Kasumi-1 (cell line): ENCODE results near the gene RFX1.

Source experiments
- DNase-seq, 2 experiments: peaks; one replicate each; lab custom pipeline; 2025; lab: John Stamatoyannopoulos, UW

The RFX1 gene

DNA sequence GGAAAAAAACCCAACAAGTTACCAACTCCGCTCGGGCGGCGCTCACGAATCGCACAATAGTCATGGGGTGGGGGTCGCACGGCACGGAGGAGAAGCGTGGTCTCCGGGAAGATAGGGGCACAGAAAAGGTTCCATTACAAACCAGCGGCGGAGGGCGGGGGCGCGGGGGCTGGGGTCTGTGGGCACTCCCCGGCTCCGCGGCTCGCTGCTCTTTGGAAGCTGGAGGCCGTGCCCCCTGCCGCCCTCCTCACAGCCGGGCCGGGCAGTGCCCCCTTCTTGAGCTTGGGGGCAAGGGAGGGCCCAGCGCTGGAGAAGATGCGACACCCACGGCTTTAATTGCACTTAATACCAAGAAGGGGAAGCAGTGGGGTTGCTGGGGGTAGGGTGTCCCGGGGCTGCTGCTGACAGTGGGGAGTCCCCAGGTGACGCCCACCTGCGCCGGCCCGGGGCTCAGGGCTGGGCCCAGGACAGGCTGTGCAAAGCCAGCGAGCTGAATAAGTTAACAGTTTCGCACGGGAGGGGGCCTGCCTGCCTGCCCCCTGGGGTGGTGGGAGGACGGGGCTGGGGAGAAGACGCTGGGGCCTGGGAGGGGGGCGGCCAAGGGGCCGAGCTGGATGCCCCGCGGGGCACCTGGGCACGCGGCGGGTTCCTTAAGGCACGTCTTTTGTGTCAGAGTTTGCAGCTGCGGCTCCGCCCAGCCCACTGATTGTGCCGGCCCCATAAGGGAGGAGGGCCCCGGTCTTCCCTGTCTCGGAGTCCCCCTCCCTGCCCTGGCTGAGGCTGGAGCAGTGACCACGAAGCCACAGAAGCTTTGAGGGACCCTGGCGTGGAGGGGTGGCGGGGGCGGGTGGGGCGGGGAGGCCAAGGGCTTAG lies 44.1 kb downstream of the RFX1 start:
- no peak for DNase-seq

DNA sequence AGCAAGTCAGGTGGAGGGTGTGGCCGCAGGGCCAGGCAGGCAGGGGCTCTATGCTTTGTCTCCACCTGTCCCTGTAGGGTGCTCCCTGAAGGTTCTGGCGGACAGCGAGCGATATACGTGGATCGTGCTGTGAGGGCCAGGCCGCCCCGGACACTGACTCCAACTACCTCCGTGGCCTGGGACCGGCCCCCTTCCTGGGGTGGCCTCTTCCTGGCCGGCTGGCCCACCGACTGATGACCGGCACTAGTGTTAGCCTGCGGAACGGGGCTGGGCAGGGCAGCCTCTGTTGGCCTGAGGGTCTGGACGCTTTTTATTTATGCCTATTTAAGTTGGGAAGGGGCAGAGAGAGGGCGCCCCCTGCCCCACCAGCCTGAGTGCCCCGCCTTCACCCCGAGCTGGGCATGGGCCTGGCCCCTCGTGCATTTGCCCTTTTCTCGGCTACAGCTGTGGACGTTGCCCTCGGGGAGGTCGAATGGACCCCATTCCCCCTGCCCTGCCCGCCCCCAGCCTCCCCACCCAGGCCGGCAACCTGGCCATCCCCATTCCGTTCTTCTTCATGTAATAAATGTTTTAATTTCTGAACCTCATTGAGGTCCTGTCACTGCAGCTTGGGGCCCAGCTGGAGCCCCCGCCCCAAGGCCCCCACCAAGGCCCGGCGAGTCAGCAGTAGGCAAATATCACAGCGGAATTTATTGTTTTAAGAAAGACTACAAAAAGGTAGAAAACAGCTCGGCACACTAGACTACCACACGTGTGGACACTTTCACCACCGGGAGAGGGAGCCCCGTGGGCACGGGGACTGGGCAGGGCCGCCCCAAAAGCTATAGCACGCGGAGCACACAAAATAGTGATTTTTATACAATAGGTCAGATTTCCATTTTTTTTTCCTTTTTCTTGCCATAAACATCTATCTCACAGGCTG lies 45.0 kb downstream of the RFX1 start:
- DNase-seq = no peak

DNA sequence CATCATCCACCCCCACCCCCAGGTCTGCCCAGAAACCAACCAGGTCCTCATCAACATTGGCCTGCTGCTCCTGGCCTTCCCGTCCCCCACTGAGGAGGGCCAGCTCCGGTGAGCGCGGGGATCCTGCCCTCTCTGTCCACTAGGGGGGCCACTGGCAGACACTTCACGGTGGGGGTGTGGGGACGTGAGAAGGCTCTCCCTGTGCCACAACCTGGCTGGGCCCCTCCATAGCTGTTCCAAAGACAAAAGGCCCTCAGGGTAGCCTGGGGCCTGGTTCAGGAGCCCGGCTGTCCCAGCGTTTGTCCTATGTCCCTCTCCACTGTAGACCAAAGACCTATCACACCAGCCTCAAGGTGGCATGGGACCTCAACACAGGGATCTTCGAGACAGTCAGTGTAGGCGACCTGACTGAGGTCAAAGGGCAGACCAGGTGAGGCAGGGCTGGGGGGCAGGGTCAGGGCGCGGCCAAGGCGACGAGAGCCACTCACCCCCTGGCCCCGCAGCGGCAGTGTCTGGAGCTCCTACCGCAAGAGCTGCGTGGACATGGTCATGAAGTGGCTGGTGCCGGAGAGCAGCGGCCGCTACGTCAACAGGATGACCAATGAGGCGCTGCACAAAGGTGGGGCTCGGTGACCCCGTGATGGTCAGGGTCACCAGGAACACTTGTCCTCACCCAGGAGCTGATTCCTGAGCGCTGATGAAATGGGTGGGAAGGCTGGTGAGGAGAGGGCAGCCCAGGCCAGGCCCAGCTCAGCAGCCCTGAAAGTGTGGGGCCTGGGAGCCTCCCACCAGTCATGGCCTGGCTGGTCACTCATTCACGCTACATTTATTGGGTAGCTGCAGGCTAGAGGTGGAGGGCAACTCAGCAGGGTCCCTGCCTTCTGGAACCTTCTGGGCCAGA lies 45.9 kb downstream of the RFX1 start:
- peak in 1 of 2 experiments; percentile 19 for DNase-seq

DNA sequence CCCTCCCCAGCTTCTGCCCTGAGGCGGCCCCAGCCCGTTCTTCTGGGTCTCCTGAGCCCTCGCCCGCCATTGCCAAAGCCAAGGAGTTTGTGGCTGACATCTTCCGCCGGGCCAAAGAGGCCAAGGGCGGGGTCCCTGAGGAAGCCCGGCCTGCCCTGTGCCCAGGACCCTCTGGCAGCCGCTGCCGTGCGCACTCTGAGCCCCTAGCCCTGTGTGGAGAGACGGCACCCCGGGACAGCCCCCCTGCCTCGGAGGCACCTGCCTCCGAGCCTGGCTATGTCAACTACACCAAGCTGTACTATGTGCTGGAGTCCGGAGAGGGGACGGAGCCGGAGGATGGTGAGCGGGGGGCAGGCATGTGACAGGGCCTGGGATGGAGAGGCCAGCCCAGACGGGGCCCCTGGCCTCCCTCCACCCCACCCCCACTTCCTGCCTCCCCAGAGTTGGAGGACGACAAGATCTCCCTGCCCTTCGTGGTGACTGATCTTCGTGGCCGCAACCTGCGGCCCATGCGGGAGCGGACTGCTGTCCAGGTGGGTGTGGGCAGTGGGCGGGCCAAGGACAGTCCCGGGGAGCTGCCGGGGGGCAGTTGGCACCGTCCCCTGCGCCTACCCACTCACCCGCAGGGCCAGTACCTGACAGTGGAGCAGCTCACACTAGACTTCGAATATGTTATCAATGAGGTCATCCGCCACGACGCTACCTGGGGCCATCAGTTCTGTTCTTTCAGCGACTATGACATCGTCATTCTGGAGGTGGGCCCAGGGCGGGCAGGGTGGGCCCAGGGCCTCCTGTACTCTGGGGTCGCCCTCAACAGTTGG lies 46.8 kb downstream of the RFX1 start:
- DNase-seq = no peak

DNA sequence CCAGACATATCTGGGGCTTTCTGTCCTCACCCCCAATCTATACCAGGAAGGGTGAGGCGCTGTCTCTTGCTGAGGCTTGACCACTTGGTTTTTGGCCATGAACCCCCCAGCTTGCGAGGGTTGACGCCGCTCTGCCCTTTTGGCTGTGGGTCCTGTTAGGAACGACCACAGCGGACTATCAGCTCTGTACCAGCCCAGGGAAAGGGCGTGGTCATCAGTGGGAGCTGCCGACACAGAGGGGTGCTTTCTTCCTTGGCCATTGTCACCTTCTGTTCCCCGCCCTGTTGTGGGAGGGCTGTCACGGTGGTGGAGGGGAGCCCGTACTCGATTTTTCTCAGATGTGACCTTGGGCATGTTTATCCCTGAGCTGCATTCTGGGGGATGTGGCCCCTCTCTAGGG lies 48.1 kb downstream of the RFX1 start:
- DNase-seq = no peak

DNA sequence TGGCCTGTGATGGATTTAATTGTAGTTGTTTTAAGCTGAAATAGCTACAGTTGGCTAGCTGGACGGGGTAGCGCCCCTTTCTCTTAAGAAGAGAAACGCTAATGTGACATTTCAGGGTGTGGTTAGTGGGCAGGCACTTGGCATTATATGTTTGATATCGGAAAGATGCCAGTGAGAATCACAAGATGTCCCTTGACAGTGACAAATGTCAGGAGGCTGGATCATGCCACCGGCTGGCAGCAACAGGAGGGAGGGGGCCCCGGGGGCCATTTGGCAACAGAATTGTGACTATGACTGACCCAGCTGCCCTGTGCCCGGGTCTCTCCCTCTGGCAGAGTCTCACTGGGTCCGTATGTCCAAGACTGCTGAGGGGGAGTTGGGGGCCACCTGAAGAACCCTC lies 49.1 kb downstream of the RFX1 start:
- DNase-seq = no peak

DNA sequence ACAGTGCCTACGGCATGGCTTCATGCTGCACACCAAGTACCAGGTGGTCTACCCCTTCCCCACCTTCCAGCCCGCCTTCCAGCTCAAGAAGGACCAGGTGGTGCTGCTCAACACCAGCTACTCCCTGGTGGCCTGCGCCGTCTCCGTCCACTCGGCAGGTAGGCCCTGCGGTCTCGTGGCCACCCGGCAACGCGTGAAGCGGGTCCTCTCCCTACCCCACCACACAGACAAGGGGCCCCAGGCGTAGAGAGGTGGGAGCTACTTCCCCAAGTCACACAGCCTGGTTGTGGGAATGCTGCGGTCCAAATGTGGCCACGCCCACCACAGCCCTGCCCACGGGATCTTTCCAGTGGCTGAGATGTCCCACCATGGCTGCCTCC lies 49.8 kb downstream of the RFX1 start:
- no peak for DNase-seq

DNA sequence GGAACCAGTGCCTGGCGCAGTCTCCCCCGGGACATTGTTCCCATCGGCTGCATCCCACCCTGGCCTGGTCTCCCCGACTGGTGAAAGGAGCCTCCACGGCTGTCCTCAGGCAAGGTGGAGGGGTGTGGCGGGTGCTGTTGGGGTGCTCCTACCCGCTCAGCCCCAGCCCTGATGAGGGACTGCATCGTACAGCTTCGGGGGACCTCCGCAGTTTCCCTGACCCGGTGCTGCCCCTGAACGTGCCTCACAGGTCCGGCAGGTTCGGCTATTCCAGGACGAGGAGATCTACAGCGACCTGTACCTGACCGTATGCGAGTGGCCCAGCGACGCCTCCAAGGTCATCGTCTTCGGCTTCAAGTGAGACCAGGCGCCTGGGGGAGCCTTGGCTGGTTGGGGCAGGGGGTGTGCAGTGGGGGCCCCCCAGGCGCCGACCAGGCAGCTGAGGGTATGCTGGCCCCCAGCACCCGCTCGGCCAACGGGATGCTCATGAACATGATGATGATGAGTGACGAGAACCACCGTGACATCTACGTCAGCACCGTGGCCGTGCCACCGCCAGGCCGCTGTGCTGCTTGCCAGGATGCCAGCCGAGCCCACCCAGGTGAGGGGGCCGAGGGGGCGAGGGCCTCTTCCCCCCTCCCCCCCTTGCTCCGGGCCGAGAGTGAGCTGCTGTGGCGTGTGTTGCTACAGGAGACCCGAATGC lies 50.3 kb downstream of the RFX1 start:
- DNase-seq = no peak

DNA sequence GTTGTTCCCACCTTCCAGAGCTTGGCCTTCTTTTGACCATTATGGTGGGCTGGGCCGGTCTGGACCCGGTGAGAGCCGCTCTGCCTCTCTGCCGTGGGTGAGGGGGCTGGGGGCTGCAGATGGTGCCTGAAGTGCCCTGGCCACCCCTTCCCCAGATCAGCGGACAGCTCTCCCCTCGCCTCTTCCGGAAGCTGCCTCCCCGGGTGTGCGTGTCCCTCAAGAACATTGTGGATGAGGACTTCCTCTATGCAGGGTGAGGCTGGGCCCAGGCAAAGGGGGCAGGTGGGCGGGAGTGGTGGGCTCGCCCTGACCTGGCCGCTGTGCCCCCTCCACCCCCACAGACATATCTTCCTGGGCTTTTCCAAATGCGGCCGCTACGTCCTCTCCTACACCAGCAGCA lies 51.9 kb downstream of the RFX1 start:
- DNase-seq = no peak

DNA sequence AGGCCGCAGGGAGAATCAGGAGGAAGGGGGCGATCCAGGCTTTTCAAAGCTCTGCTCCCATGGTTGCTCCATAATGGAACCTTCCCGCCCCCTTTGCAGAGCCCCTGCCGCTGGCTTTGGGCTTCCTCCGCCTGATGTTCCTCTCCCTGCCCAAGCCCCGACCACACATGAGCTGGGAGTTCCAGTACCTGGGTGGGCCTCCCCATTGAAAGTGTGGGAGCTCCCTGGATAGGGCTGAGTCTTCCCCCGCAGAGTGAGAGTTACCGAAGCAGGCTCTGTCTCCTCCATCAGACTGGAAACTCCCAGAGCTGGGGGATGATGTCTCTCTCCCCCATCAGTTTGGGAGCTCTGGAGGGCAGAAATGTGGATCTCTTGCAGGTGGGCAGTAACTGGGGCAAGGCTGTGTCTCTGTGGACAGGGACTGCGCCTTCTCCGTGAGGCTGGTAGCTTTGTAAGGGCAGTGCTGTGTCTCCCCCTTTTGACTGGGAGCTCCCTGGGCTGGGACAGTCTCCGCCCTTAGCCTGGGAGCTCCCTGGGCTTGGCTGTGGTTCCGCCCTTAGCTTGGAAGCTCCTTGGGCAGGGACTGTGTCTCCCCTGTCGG lies 53.1 kb downstream of the RFX1 start:
- DNase-seq = peak; percentile 28 to 32

DNA sequence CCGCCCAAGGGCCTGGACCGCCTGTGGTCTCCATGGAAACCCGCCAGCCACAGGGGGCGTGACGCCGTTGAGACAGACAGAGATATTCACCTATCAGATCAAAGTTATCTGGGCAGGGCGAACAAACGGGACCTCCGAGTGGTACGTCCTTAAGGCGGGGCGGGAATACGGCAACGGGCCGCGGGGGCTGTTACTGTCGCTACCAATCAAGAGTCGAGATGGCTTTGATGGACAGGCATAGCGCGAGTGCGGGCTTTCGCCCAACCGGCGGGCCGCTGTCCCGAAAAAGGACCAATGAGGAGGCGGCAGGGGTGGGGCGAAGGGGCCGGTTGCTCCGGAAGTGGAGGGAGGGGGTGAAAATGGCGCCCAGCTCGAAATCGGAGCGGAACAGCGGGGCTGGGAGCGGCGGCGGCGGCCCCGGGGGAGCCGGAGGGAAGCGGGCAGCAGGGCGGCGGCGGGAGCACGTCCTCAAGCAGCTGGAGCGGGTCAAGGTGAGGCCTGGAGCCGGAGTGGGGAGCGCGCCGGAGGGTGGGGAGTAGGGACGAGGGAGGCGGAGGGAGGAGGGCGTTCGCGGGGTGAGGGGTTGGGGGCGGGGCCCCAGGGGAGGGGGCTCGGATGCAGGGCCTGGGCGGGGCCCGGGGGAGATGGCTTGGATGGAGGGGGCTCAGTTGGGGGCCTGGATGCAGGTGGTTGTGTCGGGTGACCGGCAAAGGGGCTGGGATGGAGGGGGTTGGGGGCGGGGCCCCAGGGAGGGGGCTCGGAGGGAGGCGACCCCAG lies 53.8 kb downstream of the RFX1 start, which contains the start of gene DCAF15:
DCAF15 (plus strand) TSS at position 356 of the 777 bp plus-strand sequence; CDS start at position 360, 4 bp downstream.
- peak; percentile 98 to 99 for DNase-seq

DNA sequence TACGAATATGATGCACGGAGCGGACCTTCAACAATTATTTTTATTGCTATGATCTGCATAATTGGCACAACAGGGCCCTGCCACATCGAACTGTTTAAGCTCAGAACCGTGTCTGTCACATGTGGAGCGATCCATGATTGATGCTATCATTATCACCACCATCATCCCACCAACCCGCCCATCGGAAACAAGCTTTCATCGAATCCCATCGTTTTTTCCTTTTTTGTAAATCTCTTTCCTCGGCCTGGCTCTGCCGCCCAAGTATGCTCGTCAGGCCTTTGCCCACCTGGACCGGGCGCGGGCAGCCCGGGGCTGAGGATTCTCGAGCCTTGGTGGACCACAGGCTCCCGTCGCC lies 54.3 kb downstream of the RFX1 start:
- peak in 1 of 2 experiments; percentile 65 for DNase-seq

DNA sequence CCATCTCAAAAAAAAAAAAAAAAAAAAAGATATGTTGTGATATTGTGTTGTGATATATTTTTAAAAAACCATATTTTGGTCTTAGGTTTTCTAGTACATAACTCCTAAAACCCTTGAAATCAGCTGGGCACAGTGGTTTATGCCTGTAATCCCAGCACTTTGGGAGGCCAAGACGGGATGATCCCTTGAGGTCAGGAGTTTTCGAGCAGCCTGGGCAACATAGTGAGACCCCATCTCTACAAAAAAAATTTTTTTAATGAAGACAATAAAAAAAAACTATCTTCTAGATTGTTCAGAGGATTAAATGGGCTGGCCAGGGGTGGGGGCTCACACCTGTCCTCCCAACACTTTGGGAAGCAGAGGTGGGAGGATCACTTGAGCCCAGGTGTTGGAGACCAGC lies 55.1 kb downstream of the RFX1 start:
- no peak for DNase-seq

DNA sequence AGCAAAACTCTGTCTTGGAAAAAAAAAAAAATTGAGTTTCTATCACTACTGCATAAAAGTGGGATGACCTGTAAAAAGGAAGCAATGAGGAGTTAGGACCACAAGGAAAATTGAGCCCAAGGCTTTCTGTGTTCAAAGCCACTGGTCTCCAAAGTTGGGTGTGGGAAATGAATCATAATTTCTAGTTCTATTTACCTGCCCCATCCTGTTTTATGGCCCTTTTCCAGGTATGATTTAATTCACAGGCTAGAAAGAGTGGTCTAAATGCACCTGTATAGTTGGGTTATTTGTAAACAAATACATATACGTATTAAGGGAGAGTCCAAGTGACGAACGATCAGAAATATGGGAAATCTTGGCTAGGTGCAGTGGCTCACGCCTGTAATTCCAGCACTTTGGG lies 59.7 kb downstream of the RFX1 start:
- no peak for DNase-seq

DNA sequence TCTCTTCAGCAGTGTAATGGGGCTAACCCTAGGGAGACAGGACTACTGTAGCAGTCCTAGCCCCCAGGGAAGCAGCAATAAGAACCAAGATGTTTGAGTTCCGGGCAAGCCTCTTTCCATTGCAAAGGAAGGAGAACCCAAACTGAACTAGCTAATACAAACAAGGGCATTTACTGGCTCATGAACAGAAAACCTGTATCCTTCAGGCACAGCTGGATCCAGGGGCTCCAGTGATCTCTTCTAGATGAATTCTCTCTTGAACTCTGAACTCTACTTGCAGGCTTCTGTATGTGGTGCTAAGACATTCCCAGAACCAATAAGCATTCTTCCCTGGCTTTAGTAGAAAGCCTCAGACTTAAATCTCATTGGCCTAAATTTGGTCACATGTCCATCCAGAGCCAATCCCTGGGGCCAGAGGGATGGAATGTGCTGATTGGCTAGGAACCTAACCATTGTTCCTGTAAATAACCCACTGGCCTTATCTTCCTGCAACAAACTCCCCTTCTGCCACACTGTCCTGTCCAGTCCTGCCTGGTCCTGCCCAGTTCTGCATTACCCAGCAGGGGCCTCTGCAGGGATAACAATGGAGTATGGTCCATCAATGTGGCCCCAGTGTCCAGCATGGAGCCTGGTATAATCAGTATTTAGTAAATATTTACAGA lies 64.0 kb downstream of the RFX1 start:
- no peak for DNase-seq

DNA sequence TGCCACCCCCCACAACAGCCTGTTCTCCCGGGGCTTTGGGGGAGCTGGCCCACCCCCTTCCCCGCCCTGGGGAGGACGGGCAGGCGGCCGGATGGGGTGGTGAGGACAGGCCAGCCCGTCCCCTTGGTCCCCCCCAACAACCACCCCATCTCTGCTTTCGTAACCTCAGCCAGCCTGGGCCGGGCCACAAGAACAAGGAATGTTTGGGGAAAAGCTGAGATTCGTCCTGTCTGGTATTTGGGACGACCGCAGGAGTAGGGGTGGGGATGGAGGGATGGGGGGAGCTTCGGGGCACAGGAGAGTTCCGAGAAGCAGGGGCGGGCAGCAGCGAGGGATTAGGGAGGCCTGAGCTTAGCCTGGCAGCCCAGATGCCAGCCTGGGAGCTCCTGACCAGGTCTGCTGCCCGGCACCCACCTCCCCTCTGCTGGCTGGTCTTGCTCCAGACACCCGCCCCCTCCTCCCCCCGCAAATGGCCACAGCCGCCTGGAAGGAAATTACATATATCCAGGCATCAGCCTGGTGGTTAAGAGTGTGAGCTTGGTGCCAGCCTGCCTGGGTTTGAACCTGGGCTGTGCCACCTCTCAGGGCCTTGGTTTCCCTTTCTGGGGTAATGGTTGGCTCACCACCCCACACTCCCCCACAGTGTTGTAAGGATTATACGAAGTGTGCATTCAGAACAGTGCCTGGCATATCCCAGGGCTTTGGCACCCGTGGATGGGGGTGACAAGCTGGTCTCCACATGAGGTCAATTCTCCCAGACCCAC lies 67.6 kb downstream of the RFX1 start, which contains the start of gene PODNL1:
PODNL1 (minus strand) TSS at position 117 of the 764 bp plus-strand sequence. CDS start 236 bp downstream, outside the sequence.
- DNase-seq = no peak

DNA sequence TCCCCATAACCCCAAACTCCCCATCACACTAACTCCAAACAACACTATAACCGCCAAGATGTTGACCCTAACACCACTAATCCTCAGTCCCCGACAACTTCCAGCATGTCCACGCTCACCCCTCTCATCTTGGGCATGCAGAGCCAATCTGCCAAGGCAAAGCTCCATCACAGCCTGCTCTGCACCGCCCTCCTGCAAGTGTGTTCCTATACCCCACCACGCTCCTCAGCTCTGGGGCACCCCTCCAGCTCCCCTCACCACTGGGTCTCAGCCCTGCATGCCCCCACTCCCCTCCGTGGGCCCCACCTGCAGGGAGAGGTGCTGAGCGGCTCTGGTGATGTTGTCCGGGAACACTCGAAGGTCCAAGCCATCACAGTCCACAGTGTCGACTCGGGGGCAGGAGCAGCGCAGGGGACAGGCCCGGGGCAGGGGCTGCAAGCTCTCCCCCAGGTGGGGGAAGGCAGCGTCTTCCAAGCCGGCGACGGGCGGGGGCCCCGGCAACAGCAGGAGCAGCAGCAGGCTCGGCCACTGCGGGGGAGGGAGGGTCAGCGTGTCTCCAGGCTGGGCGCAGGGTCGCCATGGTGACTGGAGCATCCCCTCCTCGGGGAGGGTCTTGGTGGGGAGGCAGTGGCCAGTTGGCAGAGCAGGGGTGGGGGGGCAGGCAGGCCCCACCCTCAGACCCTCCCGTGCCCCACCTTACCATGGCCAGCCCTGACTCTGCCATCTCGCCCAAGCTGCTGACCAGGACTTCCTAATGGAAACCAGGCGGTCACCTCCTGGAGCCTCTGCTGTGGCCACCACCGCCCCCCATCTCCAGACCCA lies 68.4 kb downstream of the RFX1 start:
- DNase-seq = no peak
